SK-N-SH treated with all-trans-retinoic acid at 6 μM for 48 hours (cell line): ENCODE measurements around the gene OR5AU1.

Experiments
- ARNTL ChIP-seq: fragments of 450-650 bp; formaldehyde crosslinking; IDR thresholded peaks from 2 replicates; pipeline ENCODE4 v1.5.0; 2020; ENCODE audit warnings: low read depth, mild to moderate bottlenecking, moderate library complexity, borderline replicate concordance
- RARB ChIP-seq: fragments of 250-450 bp; sonication (Bioruptor Pico); IDR thresholded peaks from 2 replicates; pipeline ENCODE4 v1.8.0; 2021; ENCODE audit warnings: mild to moderate bottlenecking, moderate library complexity

DNA sequence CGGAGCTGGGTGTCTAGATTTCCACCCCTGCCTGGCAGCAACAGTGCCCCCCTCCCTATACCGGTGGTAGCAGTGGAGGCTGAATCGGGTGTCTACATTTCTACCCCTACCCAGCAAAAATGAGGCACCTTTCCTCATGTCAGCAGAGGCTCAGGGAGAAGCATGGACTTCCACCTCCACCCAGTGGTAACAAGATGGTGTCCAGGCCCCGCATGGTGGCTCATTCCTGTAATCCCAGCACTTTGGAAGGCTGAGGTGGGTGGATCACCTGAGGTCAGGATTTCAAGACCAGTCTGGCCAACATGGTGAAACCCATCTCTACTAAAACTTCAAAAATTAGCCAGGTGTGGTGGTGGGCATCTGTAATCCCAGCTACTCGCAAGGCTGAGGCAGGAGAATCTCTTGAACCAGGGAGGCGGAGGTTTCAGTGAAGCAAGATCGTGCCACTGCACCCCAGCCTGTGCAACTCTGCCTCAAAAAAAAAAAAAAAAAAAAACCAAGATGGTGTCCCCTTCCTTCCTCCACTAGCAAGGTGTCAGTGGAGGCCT lies 35.5 kb upstream of the OR5AU1 start:
- TF ChIP-seq RARB: no peak
- no peak for TF ChIP-seq ARNTL (CRISPR knock-in tag)
